Activated CD4-positive, alpha-beta T cell treated with anti-CD3 and anti-CD28 coated beads, Interleukin-2, amount 10 ng/mL, durations not matched to agents 7 days and 5 days (primary cell): ENCODE results near the gene RNU6-9. TPM values are rescaled to one million over a fixed set of nuclear protein-coding genes. Genes with fewer than 3 reads are reported as not detected.

Experiments
- CTCF ChIA-PET: fragments of 350-600 bp; sonication (Branson Sonifier 250); formaldehyde crosslinking; loops from one replicate; lab custom pipeline; 2021; ENCODE audit warnings: antibody characterized with exemption; lab: Charles Lee
- POLR2A ChIA-PET: fragments of 350-600 bp; sonication (Branson Sonifier 250); formaldehyde crosslinking; loops from one replicate; lab custom pipeline; 2021; ENCODE audit warnings: antibody characterized with exemption; lab: Charles Lee
- DNase-seq: peaks from one replicate; pipeline ENCODE4 v3.0.0-alpha.2; 2020
- H3K27ac Mint-ChIP-seq: one replicate; pipeline ENCODE4 v1.8.0; 2021; ENCODE audit warnings: mild to moderate bottlenecking, moderate library complexity, mixed read lengths
- H3K27me3 Mint-ChIP-seq: one replicate; pipeline ENCODE4 v1.8.0; 2021; ENCODE audit warnings: mixed read lengths
- H3K36me3 Mint-ChIP-seq: one replicate; pipeline ENCODE4 v1.8.0; 2021; ENCODE audit warnings: low read depth, mixed read lengths
- H3K4me1 Mint-ChIP-seq: one replicate; pipeline ENCODE4 v1.8.0; 2021; ENCODE audit warnings: mixed read lengths
- H3K4me3 Mint-ChIP-seq: one replicate; pipeline ENCODE4 v1.8.0; 2021; ENCODE audit warnings: mild to moderate bottlenecking, moderate library complexity, mixed read lengths
- H3K9me3 Mint-ChIP-seq: one replicate; pipeline ENCODE4 v1.8.0; 2021; ENCODE audit warnings: mixed read lengths
- total RNA-seq, 2 experiments: library from RNA; stranded (reverse); gene quantifications; one replicate each; pipeline ENCODE4 v1.2.3, GENCODE V29; 2021

RNU6-9 gene
- total RNA-seq, 2 experiments from 2014 or later, result not detected

DNA sequence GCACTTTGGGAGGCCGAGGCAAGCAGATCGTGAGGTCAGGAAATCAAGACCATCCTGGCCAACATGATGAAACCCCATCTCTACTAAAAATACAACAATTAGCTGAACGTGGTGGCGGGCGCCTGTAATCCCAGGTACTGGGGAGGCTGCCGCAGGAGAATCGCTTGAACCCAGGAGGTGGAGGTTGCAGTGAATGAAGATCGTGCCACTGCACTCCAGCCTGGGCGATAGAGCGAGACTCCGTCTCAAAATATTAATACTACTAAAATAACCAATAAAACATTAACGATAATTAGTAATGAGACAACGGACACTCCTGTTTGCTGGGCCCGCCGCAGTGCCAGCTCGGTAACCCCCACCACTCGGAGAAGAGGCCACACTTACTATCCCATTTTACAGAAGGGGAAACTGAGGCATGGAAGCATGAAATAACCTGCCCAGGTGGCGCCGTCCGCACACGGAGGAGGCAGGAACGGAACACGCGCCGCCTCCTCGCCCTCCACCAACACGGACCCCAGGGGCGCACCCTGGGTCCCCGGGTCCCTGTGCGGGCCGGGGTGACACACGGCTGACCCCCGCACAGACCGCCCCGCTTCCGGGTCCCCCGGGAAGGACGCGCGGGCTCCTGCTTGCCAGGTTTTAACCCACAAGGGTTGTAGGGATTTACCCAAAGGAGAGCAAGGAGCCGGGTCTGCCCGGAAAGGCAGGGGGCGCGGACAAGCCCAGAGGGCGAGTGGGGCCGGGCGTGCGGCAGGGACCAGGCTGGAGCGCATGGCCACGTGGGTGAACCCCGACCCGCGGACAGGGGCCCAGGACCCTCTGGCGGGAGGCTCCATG lies 18.1 kb downstream of the RNU6-9 start:
- Mint-ChIP-seq H3K9me3 (no peaks in the 10 kb centered on the region), H3K4me1 (peaks cover 52% of the 10 kb centered on the region), H3K27me3 (no peaks in the 10 kb centered on the region), H3K27ac (peak overlapping the region; percentile 99), H3K4me3 (peak overlapping the region; percentile 66), H3K36me3 (peaks cover 14% of the 10 kb centered on the region)
- POLR2A ChIA-PET, result no interaction called here
- no peak for DNase-seq
- CTCF ChIA-PET, result interaction anchor here (5.5 kb wide), 1 partner anchor 48 kb away, joined by 34 read pairs; no protein-coding TSS in a partner anchor

DNA sequence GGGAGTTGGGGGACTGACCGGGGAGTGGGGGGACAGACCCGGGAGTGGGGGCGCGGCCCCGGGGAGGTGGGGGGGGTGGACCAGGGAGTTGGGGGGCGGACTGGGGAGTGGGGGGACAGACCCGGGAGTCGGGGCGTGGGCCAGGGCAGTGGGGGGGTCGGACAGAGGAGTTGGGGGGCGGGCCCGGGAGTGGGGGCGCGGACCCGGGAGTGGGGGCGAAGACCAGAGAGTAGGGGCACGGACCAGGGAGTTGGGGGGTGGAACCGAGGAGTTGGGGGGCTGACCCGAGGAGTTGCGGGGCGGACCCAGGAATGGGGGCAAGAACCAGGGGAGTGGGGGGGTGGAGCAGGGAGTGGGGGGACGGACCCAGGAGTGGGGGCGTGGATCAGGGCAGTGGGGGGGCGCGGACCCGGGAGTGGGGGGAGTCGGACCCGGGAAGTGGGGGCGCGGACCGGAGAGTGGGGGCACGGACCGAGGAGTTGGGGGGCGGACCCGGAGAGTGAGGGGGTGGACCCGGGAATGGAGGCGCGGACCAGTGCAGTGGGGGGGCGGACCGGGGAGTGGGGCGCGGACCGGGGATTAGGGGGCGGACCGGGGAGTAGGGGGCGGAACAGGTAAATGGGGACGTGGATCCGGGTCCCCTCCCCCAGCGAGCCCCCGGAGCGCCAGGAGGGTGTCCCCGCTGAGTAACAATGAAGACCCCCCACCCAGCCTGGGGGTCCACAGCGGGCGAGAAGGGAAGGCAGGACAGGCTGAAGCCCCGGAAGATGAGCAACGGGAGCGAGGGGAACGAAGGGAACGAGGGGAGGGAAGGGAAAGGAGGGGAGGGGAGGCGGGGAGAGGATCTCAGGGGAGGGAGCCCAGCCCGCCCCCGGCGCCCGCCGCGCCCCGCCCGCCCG lies 19.1 kb downstream of the RNU6-9 start:
- Mint-ChIP-seq H3K4me1 (peaks cover 42% of the 10 kb centered on the region), H3K9me3 (no peaks in the 10 kb centered on the region), H3K27ac (peak overlapping the region; percentile 86), H3K4me3 (peak overlapping the region; percentile 83), H3K36me3 (peaks cover 11% of the 10 kb centered on the region), H3K27me3 (peaks cover 1% of the 10 kb centered on the region)
- ChIA-PET CTCF (no interaction called here), POLR2A (no interaction called here)
- DNase-seq, result no peak

DNA sequence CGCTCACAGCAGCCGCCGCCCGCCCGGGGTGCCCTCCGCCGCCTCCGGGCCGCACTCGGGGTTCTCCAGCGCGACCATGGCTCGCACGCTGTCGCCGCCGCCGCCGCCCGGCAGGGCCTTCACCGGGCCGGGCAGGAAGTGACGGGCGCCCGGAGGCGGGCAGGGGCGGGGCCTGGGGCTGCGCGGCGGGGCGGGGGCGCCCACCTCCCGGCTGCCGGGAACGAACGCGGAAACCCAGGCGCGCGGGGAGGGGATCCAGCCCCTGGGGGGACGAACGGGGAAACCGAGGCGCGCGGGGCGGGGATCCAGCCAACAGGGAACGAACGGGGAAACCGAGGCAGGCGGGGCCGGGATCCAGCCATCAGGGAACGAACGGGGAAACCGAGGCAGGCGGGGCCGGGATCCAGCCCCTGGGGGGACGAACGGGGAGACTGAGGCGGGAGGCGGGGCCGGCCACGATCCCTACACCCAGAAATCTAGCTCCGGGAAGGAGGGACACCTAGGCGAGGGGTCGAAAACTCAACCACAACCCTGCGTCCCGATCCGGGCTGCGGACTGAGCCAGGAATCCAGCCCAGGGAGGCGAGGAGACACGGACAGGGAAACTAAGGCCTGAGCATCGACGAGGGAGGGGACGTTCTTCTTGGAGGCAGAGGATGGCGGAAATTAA lies 19.9 kb downstream of the RNU6-9 start, which contains the start of gene R3HDM4:
TSS of gene R3HDM4 (minus strand) at position 140 of the 669 bp plus-strand sequence. CDS start at position 78, 62 bp downstream.
- H3K27me3 Mint-ChIP-seq, result peaks cover 4% of the 10 kb centered on the region
- H3K4me1 Mint-ChIP-seq, result peaks cover 37% of the 10 kb centered on the region
- H3K9me3 Mint-ChIP-seq, result no peaks in the 10 kb centered on the region
- peak within 1 kb of the TSS; percentile 83 for H3K4me3 Mint-ChIP-seq
- ChIA-PET POLR2A (no interaction called here), CTCF (interaction anchor here (0.7 to 2.1 kb wide), 2 partner anchors 18 to 49 kb away, joined by 3 to 12 read pairs; no protein-coding TSS in a partner anchor)
- DNase-seq, result peak; percentile 84
- peak within 1 kb of the TSS; percentile 93 for H3K27ac Mint-ChIP-seq
- H3K36me3 Mint-ChIP-seq, result peaks cover 11% of the 10 kb centered on the region

DNA sequence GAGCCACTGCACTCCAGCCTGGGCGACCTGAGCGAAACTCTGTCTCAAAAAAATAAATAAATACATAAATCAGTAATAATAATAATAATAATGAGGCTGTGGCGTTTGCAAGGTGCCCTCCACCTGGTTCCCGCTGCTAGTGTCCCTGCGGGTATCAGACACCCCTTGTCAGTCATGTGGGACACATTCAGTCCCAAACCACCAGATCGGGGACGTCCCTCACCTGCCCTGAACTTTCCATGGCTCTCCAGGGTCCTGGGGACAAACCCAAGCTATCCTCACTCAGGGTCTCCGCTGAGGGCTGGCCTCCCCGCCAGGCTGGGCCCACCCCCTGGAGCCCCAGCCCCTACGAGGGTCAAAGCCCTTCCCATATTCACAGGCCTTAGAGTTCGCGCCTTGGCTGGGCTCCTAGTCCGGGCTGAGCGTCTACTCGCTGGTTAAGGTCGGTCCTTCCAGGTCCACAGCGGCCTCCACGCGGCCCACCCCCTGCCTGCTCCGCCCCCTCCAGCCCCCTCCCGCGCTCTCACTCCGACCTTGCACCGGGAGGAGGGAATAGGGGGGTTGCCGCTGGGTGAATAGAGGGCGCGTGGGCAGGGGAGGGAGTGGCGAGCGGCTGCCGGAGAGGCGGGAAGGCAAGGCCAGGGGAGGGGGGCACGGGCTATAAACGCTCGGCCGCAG lies 23.5 kb downstream of the RNU6-9 start:
- no peak for DNase-seq
- no peaks in the 10 kb centered on the region for H3K36me3 Mint-ChIP-seq
- ChIA-PET CTCF (interaction anchor here (1.6 kb wide), 1 partner anchor 53 kb away, joined by 6 read pairs; no protein-coding TSS in a partner anchor), POLR2A (no interaction called here)
- no peaks in the 10 kb centered on the region for H3K9me3 Mint-ChIP-seq
- H3K4me3 Mint-ChIP-seq, result no peak overlapping the region
- H3K27me3 Mint-ChIP-seq, result peaks cover 4% of the 10 kb centered on the region
- H3K4me1 Mint-ChIP-seq, result peaks cover 27% of the 10 kb centered on the region
- no peak overlapping the region for H3K27ac Mint-ChIP-seq

DNA sequence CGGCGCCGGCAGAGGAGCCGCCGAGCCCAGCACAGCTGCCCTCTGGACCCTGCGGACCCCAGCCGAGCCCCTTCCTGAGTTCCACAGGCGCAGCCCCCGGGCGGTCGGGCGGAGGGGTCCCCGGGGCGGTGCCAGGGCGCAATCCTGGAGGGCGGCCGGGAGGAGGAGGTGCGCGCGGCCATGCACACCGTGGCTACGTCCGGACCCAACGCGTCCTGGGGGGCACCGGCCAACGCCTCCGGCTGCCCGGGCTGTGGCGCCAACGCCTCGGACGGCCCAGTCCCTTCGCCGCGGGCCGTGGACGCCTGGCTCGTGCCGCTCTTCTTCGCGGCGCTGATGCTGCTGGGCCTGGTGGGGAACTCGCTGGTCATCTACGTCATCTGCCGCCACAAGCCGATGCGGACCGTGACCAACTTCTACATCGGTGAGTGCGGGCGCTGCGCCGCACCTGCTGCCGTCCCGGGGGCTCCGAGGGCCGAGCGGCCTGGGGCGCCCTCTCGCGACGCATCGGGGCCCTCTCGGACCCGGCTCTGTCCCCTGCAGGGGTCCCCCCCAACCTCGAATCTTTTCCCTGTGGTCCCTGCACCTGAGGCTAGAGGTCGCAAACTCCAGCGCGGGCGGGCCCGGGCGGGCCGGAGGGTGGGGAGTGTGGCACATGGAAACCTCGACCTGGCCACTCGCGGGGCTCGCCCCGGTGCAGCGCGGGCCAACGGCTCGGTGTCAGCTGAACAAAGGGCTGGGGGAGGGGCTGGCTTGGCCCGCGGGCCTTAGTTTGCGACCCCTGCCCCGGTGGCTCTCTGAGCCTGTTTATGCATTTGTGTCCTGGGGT lies 24.3 kb downstream of the RNU6-9 start, which contains the start of gene KISS1R:
TSS of gene KISS1R (plus strand) at position 11 of the 829 bp plus-strand sequence. CDS start at position 181, 170 bp downstream.
- ChIA-PET POLR2A (no interaction called here), CTCF (interaction anchor here (1.1 to 4.4 kb wide), 3 partner anchors 54 to 148 kb away, joined by 3 to 28 read pairs (median 6); no protein-coding TSS in a partner anchor)
- H3K27me3 Mint-ChIP-seq, result peaks cover 4% of the 10 kb centered on the region
- DNase-seq, result peak; percentile 36
- no peaks in the 10 kb centered on the region for H3K9me3 Mint-ChIP-seq
- H3K27ac Mint-ChIP-seq, result no peak within 1 kb of the TSS
- H3K4me1 Mint-ChIP-seq, result peaks cover 30% of the 10 kb centered on the region
- peak within 1 kb of the TSS; percentile 62 for H3K4me3 Mint-ChIP-seq
- no peaks in the 10 kb centered on the region for H3K36me3 Mint-ChIP-seq

DNA sequence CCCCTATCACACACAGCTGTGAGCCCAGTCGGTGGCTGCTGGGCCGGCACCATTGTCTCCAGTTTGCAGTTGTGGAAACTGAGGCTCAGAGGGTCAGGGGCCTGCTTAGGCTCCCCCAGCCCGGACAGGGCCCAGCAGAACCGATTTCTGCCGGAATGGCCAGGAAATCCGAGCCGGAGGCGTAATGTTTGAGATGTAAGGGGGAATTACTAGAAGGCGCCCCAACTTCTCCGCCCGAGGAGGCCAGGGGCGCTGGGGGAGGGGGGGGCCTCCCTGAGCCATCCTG lies 24.8 kb downstream of the RNU6-9 start:
- ChIA-PET POLR2A (no interaction called here), CTCF (interaction anchor here (1.1 to 4.4 kb wide), 2 partner anchors 55 to 148 kb away, joined by 3 to 28 read pairs; no protein-coding TSS in a partner anchor)
- Mint-ChIP-seq H3K4me1 (peaks cover 30% of the 10 kb centered on the region), H3K27ac (no peak overlapping the region), H3K27me3 (peaks cover 4% of the 10 kb centered on the region), H3K9me3 (no peaks in the 10 kb centered on the region), H3K4me3 (peak overlapping the region; percentile 62), H3K36me3 (no peaks in the 10 kb centered on the region)
- DNase-seq, result no peak

DNA sequence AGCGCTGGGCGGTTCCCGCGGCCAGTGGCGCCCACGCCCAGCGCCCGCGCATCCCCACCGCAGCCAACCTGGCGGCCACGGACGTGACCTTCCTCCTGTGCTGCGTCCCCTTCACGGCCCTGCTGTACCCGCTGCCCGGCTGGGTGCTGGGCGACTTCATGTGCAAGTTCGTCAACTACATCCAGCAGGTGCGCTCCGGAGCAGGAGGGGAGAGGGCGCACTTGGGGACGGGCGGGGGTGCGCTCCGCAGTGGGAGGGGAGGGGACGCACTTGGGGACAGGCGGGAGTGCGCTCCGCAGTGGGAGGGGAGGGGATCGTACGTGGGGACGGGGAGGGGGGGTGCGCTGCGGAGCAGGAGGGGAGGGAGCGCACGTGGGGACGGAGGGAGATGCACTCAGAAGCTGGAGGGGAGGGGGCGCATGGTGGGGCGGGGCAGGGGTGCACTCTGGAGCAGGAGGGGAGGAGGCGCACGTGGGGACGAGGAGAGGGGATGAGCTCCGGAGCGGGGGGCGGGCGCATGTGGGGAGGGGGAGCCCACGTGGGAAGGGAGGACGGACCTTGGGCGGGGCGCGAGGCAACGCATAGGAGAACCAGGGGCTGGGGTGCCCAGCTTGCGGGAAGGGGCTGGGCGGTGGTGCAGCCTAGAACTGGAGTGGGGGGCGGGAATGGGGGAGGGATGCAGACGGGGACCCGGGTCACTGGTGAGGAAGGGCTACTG lies 25.4 kb downstream of the RNU6-9 start:
- Mint-ChIP-seq H3K4me3 (no peak overlapping the region), H3K27ac (no peak overlapping the region), H3K4me1 (peaks cover 30% of the 10 kb centered on the region), H3K27me3 (peaks cover 4% of the 10 kb centered on the region), H3K36me3 (no peaks in the 10 kb centered on the region), H3K9me3 (no peaks in the 10 kb centered on the region)
- POLR2A ChIA-PET, result no interaction called here
- CTCF ChIA-PET, result interaction anchor here (1.1 to 4.4 kb wide), 3 partner anchors 55 to 408 kb away, joined by 3 to 28 read pairs (median 3); no protein-coding TSS in a partner anchor
- peak; percentile 22 for DNase-seq

DNA sequence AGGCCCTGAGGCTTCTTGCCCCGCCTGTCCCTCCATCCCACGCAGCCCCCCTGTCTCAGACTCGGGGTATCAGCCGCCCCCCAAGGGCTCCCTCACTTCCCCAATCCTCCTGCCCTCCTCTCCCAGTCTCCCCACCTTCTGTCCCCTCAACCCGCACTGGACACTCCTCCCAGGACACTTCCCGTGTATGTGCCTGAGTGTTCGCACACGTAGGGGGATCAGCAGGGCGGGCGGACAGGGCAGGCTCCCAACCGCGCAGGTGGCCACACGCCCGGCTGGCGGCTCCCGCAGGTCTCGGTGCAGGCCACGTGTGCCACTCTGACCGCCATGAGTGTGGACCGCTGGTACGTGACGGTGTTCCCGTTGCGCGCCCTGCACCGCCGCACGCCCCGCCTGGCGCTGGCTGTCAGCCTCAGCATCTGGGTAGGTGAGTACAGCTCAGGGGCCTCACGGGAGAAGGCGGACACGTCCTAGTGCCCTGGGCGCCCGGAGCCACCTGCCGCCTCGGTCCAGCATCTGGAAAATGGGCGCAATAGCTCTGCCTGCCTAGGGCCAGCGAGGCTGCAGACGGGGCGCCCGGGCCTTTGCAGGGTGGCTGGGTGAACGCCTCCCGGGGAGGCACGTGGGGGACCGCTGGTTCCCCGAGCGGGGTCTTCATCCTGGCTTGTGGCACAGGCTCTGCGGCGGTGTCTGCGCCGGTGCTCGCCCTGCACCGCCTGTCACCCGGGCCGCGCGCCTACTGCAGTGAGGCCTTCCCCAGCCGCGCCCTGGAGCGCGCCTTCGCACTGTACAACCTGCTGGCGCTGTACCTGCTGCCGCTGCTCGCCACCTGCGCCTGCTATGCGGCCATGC lies 26.1 kb downstream of the RNU6-9 start:
- ChIA-PET CTCF (interaction anchor here (1.1 to 4.4 kb wide), 3 partner anchors 56 to 409 kb away, joined by 3 to 28 read pairs (median 3); no protein-coding TSS in a partner anchor), POLR2A (no interaction called here)
- peak overlapping the region; percentile 10 for H3K4me3 Mint-ChIP-seq
- DNase-seq, result no peak
- H3K4me1 Mint-ChIP-seq, result peaks cover 34% of the 10 kb centered on the region
- H3K36me3 Mint-ChIP-seq, result no peaks in the 10 kb centered on the region
- peaks cover 4% of the 10 kb centered on the region for H3K27me3 Mint-ChIP-seq
- H3K9me3 Mint-ChIP-seq, result no peaks in the 10 kb centered on the region
- H3K27ac Mint-ChIP-seq, result no peak overlapping the region

DNA sequence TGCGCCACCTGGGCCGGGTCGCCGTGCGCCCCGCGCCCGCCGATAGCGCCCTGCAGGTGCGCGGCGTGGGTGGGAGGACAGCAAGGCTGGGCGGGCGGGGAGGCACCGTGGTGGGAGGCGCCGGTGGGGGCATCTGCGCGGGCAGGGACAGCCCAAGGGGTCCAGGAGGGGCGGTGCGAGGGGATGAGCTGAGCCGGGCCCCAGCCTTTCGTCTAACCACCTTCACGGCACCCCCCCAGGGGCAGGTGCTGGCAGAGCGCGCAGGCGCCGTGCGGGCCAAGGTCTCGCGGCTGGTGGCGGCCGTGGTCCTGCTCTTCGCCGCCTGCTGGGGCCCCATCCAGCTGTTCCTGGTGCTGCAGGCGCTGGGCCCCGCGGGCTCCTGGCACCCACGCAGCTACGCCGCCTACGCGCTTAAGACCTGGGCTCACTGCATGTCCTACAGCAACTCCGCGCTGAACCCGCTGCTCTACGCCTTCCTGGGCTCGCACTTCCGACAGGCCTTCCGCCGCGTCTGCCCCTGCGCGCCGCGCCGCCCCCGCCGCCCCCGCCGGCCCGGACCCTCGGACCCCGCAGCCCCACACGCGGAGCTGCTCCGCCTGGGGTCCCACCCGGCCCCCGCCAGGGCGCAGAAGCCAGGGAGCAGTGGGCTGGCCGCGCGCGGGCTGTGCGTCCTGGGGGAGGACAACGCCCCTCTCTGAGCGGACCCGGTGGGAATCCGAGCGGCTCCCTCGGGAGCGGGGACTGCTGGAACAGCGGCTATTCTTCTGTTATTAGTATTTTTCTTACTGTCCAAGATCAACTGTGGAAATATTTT lies 27.0 kb downstream of the RNU6-9 start:
- peaks cover 30% of the 10 kb centered on the region for H3K4me1 Mint-ChIP-seq
- peaks cover 4% of the 10 kb centered on the region for H3K27me3 Mint-ChIP-seq
- peak overlapping the region; percentile 64 for H3K4me3 Mint-ChIP-seq
- H3K36me3 Mint-ChIP-seq, result no peaks in the 10 kb centered on the region
- no peaks in the 10 kb centered on the region for H3K9me3 Mint-ChIP-seq
- DNase-seq, result peak; percentile 51
- ChIA-PET POLR2A (no interaction called here), CTCF (interaction anchor here (0.7 to 4.4 kb wide), 5 partner anchors 35 to 77 kb away, joined by 3 to 28 read pairs (median 4); partner anchors contain the start of gene WDR18)
- no peak overlapping the region for H3K27ac Mint-ChIP-seq
